Lower lobe of right lung (tissue), 2 donors: ENCODE results near the gene CYP4B1. TPM values are rescaled to one million over a fixed set of nuclear protein-coding genes. Genes with fewer than 3 reads are reported as not detected.

ENCODE experiments used
- ATAC-seq, 2 donors: fragments of 200-7000 bp; cut with Tn5 transposase; one replicate each; pipeline ENCODE4 v1.9.1; 2020 to 2022; ENCODE audit warnings: mild to moderate bottlenecking in 2 of 2, moderate library complexity in 2 of 2
- DNase-seq: peaks from one replicate; pipeline ENCODE4 v3.0.0-alpha.2; 2020
- H3K27ac ChIP-seq: fragments of 200-600 bp; one replicate; pipeline ENCODE4 v1.8.0; 2022
- H3K27me3 ChIP-seq: fragments of 200-600 bp; one replicate; pipeline ENCODE4 v1.8.0; 2022; ENCODE audit warnings: low read depth
- H3K36me3 ChIP-seq: fragments of 200-600 bp; one replicate; pipeline ENCODE4 v1.8.0; 2022; ENCODE audit warnings: mild to moderate bottlenecking
- H3K4me1 ChIP-seq: fragments of 200-600 bp; one replicate; pipeline ENCODE4 v1.8.0; 2022
- H3K4me3 ChIP-seq: fragments of 200-600 bp; one replicate; pipeline ENCODE4 v1.8.0; 2022; ENCODE audit warnings: mild to moderate bottlenecking
- H3K9me3 ChIP-seq: fragments of 200-600 bp; one replicate; pipeline ENCODE4 v1.8.0; 2022
- intact Hi-C: fragments of 100-400 bp; cut with DNase I; formaldehyde crosslinking; loops from one replicate; pipeline ENCODE4 v1.11.0; 2022
- total RNA-seq: library from RNA; stranded (reverse); fragmentation: NEBNext Ultra II Directional; extraction: Animal tissue kit (Norgen Biotek cat#: 25700); gene quantifications from one replicate; pipeline ENCODE4 v1.2.1, GENCODE V29; 2021
- TF ChIP-seq, protein P1 (sequence below): fragments of 200-600 bp; IDR thresholded peaks from one replicate; pipeline ENCODE4 v1.8.0; 2022; ENCODE audit warnings: antibody characterized with exemption, mild to moderate bottlenecking
- donor health status: DM: no; HTN: yes; CAD: no; lungs with severe emphysema.

CYP4B1 gene
- total RNA-seq, 1 donor from 2014 or later, result 210 TPM

DNA sequence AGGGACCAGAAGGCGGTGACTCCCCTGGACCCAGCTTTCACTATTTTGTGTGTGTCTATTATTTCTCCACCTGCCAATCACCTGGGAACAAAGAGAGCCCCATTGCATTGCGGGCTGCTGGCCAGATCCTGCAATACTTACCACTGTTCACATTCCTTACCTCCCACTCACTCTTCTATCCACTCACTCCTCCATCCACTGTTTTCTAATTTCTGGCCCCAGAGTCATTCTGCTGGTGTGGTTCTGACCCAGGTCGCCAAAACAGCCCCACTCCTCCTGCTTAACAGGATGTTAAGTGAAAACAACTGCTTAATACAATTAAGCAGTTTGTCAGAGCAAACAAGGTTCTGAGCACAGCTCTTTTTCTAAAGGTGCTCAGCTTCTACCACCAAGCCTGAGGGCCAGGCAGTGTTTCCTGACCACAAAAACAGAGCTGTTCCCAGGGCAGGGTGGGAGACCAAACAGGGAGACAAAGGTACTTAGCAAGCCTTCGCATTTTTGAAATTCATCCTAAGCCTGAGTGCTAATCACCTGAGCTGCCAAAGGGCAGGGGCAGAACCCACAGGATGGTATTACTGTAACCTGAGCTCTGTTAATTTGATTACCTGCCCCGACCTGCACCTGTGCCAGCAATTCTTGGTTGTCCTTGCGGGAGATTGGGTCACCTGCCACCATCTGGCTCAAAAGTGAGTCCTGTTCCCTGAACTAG lies 41.4 kb upstream of the CYP4B1 start:
- Histone ChIP-seq H3K27ac (peak overlapping the region; percentile 81), H3K4me1 (peaks cover 14% of the 10 kb centered on the region), H3K9me3 (no peaks in the 10 kb centered on the region), H3K36me3 (no peaks in the 10 kb centered on the region), H3K4me3 (no peak overlapping the region), H3K27me3 (no peaks in the 10 kb centered on the region)
- intact Hi-C loops, result no loop called here
- TF ChIP-seq, protein P1, sequence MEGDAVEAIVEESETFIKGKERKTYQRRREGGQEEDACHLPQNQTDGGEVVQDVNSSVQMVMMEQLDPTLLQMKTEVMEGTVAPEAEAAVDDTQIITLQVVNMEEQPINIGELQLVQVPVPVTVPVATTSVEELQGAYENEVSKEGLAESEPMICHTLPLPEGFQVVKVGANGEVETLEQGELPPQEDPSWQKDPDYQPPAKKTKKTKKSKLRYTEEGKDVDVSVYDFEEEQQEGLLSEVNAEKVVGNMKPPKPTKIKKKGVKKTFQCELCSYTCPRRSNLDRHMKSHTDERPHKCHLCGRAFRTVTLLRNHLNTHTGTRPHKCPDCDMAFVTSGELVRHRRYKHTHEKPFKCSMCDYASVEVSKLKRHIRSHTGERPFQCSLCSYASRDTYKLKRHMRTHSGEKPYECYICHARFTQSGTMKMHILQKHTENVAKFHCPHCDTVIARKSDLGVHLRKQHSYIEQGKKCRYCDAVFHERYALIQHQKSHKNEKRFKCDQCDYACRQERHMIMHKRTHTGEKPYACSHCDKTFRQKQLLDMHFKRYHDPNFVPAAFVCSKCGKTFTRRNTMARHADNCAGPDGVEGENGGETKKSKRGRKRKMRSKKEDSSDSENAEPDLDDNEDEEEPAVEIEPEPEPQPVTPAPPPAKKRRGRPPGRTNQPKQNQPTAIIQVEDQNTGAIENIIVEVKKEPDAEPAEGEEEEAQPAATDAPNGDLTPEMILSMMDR, result no peak
- ATAC-seq (peak; percentile 87 to 92), DNase-seq (peak; percentile 78)

DNA sequence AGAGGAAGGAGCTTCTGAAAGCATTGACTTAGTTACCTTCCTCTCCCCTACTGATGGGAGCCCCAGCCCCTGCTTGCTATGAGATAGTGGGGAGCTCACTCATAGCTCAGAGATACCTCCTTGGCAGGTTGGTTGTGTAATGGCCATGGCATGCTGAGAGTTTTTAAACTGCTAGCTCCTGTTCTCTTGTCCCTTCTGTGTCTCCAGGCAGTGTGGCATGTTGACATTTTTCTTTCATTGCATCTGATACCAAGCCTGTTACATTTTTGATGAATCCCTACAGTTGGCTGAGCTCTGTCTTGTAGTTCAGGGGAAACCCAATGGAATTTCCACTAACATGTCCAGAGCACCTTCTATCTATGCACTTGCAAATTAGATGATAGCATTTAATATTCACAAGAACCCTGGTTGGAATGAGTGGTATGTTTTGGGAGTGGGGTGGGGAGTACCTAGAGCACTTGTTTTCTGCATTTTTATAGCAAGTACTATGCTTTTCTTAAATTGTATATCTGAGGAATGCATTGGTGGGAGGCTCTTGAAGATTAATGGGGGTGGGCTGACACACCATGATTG lies 40.8 kb upstream of the CYP4B1 start:
- intact Hi-C loops, result no loop called here
- H3K4me1 ChIP-seq, result peaks cover 14% of the 10 kb centered on the region
- H3K4me3 ChIP-seq, result no peak overlapping the region
- ATAC-seq (peak; percentile 57 to 72), DNase-seq (no peak)
- no peaks in the 10 kb centered on the region for H3K36me3 ChIP-seq
- TF ChIP-seq, protein P1, result no peak
- peak overlapping the region; percentile 81 for H3K27ac ChIP-seq
- H3K9me3 ChIP-seq, result no peaks in the 10 kb centered on the region
- no peaks in the 10 kb centered on the region for H3K27me3 ChIP-seq

DNA sequence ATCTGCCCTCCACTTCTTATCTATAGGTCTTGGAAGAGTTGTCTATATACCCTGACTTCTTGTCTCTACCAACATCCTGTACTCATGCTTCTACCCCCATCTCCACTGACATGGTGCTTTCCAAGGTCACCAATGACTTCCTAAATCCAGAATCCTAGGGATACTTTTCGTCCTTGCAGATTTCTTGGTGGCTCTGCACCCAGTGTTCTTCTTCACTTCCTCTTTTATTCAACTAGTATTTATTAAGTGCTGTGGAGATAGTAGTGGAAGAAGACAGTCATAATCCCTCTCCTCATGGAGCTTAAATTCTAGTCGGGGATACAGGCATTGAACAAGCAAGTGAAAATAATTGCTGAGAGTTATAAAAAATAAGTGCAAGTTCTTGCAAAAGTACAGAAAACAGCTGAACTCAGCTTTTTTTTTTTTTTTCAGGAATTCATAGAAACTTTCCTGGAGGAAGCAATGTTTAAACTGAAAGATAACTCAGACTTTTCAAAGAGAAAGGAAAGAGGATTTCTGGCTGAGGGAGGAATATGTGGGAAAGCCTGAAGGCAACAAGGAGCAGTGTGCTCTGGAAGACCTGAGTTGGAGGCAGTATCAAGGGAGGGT lies 38.2 kb upstream of the CYP4B1 start:
- no peak overlapping the region for H3K27ac ChIP-seq
- H3K36me3 ChIP-seq, result no peaks in the 10 kb centered on the region
- intact Hi-C loops, result no loop called here
- H3K4me3 ChIP-seq, result no peak overlapping the region
- TF ChIP-seq, protein P1, result no peak
- H3K9me3 ChIP-seq, result no peaks in the 10 kb centered on the region
- DNase-seq (no peak), ATAC-seq (no peak)
- H3K27me3 ChIP-seq, result no peaks in the 10 kb centered on the region
- peaks cover 11% of the 10 kb centered on the region for H3K4me1 ChIP-seq

DNA sequence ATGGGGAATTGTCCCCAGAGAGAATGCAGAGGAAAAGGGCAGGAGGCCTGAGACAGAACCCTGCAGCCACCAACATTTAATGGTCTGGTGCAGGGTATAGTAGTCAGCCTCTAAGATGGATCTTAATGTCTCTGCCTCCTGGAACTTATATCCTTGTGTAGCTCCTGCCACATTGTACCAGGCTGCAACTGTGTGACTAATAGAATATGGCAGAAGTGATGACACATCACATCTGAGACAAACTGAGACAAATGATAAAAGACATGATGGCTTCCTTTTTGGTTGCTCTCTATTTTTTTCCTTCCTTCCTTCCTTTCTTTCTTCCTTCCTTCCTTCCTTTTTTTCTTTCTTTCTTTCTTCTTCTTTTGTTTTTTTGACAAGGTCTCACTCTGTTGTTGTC lies 37.1 kb upstream of the CYP4B1 start:
- Histone ChIP-seq H3K27me3 (no peaks in the 10 kb centered on the region), H3K4me3 (no peak overlapping the region), H3K36me3 (no peaks in the 10 kb centered on the region), H3K9me3 (no peaks in the 10 kb centered on the region), H3K4me1 (peaks cover 8% of the 10 kb centered on the region), H3K27ac (no peak overlapping the region)
- ATAC-seq, result no peak
- DNase-seq, result no peak
- TF ChIP-seq, protein P1, result no peak
- intact Hi-C loops, result no loop called here

DNA sequence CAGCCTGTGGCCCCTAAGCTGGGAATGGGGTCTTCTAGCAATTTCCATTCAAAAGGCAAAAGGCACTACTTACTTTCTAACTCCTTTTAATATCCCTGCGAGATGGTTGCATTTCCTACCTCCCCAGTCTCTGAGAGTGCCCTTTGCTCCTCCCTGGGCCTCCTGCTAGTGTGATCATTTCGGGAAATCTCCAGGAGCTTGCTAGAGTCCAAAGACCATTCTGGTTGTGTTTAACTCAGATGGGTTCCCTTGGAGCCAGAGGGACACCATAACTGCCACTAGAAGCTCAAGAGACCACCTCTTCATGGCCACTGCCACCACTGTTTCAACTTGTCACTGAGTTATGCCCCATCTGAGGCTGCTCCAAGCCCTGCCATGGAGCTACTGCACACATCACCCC lies 34.4 kb upstream of the CYP4B1 start:
- Histone ChIP-seq H3K36me3 (no peaks in the 10 kb centered on the region), H3K4me3 (no peak overlapping the region), H3K4me1 (peaks cover 17% of the 10 kb centered on the region), H3K9me3 (no peaks in the 10 kb centered on the region), H3K27me3 (no peaks in the 10 kb centered on the region), H3K27ac (no peak overlapping the region)
- intact Hi-C loops, result no loop called here
- TF ChIP-seq, protein P1, result no peak
- ATAC-seq (no peak), DNase-seq (no peak)
